ENCODE results near the gene CHIT1. TPM values are rescaled to one million over a fixed set of nuclear protein-coding genes. Genes with fewer than 3 reads are reported as not detected.

Gene CHIT1
- total and polyA plus RNA-seq, 9 of the 15 experiments (the other 6 are each of a cell fraction or from before 2014, with no cell fraction given) = not detected

DNA sequence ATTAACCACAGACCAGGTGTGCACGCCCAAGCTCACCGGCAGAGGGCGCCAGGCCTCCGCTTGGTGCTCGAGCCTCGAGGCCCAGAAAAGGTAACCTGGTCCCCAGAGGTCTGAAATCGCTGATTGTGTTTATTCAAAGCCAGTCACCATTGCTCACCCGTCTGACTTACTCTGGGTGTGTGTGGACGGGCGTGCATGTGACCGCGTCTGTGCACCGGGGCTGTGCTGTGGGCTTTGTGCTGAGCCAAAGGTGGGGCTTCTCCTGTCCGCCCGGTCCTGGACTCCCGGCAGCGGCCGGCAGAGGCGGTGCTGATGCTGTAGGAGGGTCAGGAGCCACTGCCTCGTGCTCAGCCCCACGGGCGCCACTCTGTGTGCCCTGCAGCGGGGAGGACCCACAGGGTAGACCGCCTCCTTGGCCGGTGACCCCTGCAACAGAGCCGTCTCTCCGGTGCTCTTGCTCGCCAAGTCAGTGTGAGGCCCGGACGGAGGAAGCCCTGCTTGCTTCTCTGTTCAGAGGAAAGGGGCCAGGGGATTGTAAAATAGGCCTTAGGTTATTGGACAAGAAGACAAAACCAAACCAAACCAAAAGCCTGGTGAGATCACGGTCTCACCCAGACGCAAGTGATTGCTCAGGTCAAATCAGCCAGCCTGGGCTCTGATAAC is 43.9 kb upstream of the CHIT1 start (continued):
- TF ChIP-seq, protein P1, sequence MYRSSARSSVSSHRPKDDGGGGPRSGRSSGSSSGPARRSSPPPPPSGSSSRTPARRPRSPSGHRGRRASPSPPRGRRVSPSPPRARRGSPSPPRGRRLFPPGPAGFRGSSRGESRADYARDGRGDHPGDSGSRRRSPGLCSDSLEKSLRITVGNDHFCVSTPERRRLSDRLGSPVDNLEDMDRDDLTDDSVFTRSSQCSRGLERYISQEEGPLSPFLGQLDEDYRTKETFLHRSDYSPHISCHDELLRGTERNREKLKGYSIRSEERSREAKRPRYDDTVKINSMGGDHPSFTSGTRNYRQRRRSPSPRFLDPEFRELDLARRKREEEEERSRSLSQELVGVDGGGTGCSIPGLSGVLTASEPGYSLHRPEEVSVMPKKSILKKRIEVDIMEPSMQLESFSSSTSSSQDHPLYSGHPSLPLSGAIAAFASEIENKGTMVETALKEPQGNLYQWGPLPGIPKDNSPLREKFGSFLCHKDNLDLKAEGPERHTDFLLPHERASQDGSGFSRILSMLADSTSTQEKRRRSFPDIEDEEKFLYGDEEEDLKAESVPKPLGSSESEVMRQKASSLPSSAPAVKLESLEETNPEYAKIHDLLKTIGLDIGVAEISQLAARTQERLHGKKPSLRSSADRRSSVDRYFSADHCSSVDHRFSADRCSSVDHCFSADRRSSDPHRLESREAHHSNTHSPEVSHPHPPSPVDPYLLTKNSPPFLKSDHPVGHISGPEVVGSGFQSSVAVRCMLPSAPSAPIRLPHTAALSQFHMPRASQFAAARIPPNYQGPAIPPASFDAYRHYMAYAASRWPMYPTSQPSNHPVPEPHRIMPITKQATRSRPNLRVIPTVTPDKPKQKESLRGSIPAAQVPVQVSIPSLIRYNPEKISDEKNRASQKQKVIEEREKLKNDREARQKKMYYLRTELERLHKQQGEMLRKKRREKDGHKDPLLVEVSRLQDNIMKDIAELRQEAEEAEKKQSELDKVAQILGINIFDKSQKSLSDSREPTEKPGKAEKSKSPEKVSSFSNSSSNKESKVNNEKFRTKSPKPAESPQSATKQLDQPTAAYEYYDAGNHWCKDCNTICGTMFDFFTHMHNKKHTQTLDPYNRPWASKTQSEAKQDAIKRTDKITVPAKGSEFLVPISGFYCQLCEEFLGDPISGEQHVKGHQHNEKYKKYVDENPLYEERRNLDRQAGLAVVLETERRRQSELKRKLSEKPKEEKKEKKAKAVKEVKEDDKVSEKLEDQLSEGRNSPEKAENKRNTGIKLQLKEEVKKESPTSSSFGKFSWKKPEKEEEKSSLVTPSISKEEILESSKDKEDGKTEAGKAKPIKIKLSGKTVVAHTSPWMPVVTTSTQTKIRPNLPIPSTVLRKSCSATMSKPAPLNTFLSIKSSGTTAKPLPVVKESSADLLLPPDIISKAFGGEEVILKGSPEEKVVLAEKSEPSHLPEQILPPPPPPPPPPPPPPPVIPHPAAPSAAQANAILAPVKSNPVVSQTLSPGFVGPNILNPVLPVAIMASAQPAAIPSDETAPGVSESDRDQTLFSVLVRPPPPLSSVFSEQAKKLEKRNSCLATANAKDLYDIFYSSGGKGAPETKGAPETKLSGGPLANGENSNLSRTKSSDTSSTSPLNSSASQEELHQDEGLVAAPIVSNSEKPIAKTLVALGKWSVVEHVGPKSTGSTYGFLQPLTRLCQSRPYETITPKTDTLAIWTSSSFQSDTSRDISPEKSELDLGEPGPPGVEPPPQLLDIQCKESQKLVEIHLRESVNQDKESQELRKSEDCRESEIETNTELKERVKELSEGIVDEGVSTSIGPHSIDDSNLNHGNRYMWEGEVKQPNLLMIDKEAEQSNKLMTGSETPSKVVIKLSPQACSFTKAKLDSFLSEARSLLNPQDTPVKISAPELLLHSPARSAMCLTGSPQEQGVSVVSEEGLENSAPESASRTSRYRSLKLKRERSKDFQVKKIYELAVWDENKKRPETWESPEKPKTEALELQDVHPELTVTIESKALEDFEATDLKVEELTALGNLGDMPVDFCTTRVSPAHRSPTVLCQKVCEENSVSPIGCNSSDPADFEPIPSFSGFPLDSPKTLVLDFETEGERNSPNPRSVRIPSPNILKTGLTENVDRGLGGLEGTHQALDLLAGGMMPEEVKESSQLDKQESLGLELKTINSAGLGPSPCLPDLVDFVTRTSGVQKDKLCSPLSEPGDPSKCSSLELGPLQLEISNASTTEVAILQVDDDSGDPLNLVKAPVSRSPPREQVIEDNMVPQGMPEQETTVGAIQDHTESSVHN (IDR thresholded peaks at IDR 0.05; ENCODE audit: borderline replicate concordance in 1 of 2, low read depth in 1 of 2) = no peak
- TF ChIP-seq ZNF41 (CRISPR knock-in tag; conservative IDR thresholded peaks at IDR 0.05) = no peak
- TF ChIP-seq ZNF212 (CRISPR knock-in tag; IDR thresholded peaks at IDR 0.05) = no peak
- TF ChIP-seq, protein P2, sequence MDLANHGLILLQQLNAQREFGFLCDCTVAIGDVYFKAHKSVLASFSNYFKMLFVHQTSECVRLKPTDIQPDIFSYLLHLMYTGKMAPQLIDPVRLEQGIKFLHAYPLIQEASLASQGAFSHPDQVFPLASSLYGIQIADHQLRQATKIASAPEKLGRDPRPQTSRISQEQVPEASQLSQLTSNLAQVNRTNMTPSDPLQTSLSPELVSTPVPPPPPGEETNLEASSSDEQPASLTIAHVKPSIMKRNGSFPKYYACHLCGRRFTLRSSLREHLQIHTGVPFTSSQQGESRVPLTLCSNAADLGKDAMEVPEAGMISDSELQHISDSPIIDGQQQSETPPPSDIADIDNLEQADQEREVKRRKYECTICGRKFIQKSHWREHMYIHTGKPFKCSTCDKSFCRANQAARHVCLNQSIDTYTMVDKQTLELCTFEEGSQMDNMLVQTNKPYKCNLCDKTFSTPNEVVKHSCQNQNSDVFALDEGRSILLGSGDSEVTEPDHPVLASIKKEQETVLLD (IDR thresholded peaks at IDR 0.05) = no peak; the same call in 1 of the 2 replicates
- TF ChIP-seq PHF20 (IDR thresholded peaks at IDR 0.05; ENCODE audit: partially characterized antibody) = peak; percentile 25
- TF ChIP-seq, protein P3, sequence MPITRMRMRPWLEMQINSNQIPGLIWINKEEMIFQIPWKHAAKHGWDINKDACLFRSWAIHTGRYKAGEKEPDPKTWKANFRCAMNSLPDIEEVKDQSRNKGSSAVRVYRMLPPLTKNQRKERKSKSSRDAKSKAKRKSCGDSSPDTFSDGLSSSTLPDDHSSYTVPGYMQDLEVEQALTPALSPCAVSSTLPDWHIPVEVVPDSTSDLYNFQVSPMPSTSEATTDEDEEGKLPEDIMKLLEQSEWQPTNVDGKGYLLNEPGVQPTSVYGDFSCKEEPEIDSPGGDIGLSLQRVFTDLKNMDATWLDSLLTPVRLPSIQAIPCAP (CRISPR knock-in tag; IDR thresholded peaks at IDR 0.05; ENCODE audit: borderline replicate concordance) = no peak
- no peak for TF ChIP-seq PPARD (CRISPR knock-in tag; IDR thresholded peaks at IDR 0.05)
- TF ChIP-seq CBX1 (IDR thresholded peaks at IDR 0.05; ENCODE audit: low read depth) = peak; percentile 82
- TF ChIP-seq CCAR2 (IDR thresholded peaks at IDR 0.05; ENCODE audit: low read depth, low read length) = no peak
- no peak for TF ChIP-seq SMAD1 (IDR thresholded peaks at IDR 0.05; ENCODE audit: low read depth, low read length, partially characterized antibody)
- TF ChIP-seq, protein P4, sequence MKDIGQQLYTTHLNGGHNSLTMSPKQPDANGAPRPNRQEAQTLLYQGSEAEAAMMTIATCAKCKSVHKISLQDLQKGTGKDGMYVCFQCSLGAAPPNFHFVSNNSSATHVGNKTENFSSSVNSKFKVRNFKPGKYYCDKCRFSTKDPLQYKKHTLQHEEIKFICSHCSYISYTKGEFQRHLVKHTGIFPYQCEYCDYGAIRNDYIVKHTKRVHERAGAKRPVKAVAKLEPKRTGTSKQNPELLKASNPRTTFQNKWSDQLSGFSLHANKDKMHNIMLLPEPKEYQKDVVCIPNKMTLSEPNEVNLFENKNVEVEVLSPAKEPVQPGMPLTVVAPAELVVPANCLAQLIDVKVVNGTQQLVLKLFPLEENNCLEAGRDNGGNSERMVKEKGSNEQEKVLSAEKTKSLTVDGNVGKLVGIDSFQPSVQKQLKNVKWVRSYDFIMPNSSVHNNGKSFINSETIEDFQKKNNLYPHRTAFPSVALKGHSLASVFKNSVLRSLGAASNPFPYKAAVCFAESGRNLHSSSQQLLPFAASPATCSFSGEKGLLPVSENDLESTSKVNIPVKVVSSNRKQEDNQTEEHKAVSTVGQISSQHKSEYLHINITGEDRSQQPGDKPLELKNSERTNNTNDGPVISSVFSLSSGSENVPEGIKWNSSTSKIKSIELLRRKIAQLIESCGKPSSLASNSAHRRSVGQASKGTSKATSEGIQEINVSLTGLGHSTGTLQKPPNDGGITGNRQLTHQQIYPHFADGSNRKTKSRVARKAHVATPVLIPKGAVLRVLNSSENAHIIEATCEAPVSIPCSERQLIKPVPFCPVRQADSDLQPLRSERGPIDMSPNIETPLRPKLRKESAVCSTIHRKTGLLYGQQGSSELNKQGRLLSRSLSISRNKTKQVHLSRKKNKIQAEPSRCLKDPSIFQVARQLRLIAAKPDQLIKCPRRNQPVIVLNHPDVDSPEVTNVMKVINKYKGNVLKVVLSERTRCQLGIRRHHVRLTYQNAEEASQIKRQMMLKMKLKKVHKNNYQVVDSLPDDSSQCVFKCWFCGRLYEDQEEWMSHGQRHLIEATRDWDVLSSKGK (CRISPR knock-in tag; IDR thresholded peaks at IDR 0.05) = no peak
- TF ChIP-seq, protein P5, sequence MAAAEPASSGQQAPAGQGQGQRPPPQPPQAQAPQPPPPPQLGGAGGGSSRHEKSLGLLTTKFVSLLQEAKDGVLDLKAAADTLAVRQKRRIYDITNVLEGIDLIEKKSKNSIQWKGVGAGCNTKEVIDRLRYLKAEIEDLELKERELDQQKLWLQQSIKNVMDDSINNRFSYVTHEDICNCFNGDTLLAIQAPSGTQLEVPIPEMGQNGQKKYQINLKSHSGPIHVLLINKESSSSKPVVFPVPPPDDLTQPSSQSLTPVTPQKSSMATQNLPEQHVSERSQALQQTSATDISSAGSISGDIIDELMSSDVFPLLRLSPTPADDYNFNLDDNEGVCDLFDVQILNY (CRISPR knock-in tag; IDR thresholded peaks at IDR 0.05) = no peak
